Measurements from ENCODE around the gene SULT4A1. TPM values are rescaled to one million over a fixed set of nuclear protein-coding genes. Genes with fewer than 3 reads are reported as not detected.
A peak's percentile ranks its signal among the peaks of the same experiment; 100 is the strongest.
"Not testable (repeated sequence)": the region's sequence is repeated elsewhere in the genome, so short reads cannot be mapped to it uniquely, and the experiment has no call there.

SULT4A1 gene
- polyA plus RNA-seq, 1 of the 3 experiments (the other 2 are of a cell fraction) = 3.9 TPM

DNA sequence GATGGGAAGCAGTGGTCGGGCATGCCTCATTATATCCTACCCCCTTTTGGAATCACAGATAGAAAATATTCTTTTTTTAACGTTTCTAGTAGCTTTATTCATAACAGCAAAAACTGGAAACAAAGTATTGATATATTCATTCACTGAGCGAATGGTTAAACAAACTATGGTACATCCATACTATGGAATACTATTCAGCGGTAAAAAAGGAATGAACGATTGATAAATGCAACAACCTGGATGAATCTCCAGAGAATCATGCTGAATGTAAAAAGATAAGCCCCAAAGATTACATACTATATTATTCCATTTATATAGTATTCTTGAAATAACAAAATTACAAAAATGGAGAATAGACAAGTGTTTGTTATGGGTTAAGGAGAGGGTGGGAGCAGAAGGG, 7.5 kb upstream of the SULT4A1 start (continued):
- TF ChIP-seq CTCF (IDR thresholded peaks at IDR 0.05) = no peak

GRCh38 chr22:43869001-43869400, 6.7 kb upstream of the SULT4A1 start:
- CTCF ChIA-PET = interaction anchor here (1.8 kb wide), 1 partner anchor 16 kb away, joined by 9 read pairs; no protein-coding TSS in a partner anchor
- H3K9ac ChIP-seq; H3K79me2 ChIP-seq (ENCODE audit: insufficient read depth); H3K27me3 ChIP-seq (ENCODE audit: insufficient read depth); H3K4me3 ChIP-seq (ENCODE audit: low read depth in 2 of 2, low read length in 1 of 2); DNase-seq; H3K4me2 ChIP-seq; H3K9me3 ChIP-seq; H3K4me1 ChIP-seq (ENCODE audit: control insufficient read depth in 1 of 2, insufficient read depth in 2 of 2, low read depth in 1 of 2, low read length in 1 of 2); H3K9me2 ChIP-seq; POLR2A ChIA-PET; H3F3A ChIP-seq (replicated peaks; ENCODE audit: insufficient read depth); H3K27ac ChIP-seq (ENCODE audit: low read depth in 2 of 2, low read length in 1 of 2); H4K20me1 ChIP-seq (ENCODE audit: insufficient read depth); H2AFZ ChIP-seq (ENCODE audit: low read depth); H3K36me3 ChIP-seq (replicated peaks in 1 of 2; ENCODE audit: control insufficient read depth in 1 of 2, insufficient read depth in 2 of 2, low read length in 1 of 2): not testable (repeated sequence)
- WGBS (ENCODE audit: low lambda C conversion rate) = 17% methylated on average over 4 of the region's 4 CpGs

DNA sequence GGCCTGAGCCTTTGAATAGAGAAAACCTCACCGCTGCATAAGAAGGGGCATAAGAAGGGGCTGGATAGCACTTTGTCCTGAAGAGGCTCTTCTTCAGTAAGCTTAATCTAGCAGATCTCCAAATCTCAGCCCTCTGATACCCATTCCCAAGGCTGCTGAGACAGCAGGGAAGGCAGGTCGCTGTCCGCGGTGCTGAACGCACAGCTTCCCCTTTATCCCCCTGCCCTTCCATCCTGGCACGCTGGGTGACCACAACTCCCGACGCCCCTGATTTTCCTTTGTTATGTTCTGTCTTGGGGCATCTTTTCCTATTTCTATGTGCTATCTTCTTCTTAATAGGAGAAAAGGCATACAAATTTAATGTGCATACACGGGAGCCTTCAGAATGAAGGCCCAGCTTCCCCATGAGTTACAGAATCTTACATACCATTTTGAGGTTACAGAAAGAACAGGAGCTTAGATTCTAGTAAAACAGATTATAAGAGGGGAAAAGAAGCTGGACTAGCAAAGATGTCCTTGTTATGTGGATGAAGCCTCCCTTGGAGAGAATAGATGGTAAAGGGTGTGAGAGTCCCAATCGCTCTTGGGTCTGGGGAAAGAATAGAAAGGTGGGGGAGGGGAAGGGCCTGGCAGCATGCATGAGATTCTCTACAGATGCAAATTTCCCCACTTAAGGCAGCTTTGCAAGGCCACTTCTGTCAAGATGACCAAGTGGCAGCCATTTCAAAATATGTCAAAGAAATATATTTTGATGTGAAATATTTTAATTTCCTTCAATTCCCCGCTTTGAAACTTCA, 5.7 kb upstream of the SULT4A1 start:
- H3K9ac ChIP-seq = no peak overlapping the region
- H3K4me2 ChIP-seq = no peak overlapping the region
- POLR2A ChIA-PET = no interaction called here
- H3K9me2 ChIP-seq = no peaks in the 10 kb centered on the region
- no peak overlapping the region for H3K4me3 ChIP-seq (ENCODE audit: low read depth in 2 of 2, low read length in 1 of 2)
- no peaks in the 10 kb centered on the region for H3K9me3 ChIP-seq
- no peak overlapping the region for H3K27ac ChIP-seq (ENCODE audit: low read depth in 2 of 2, low read length in 1 of 2)
- H3K36me3 ChIP-seq (replicated peaks in 1 of 2; ENCODE audit: control insufficient read depth in 1 of 2, insufficient read depth in 2 of 2, low read length in 1 of 2) = no peaks in the 10 kb centered on the region
- H2AFZ ChIP-seq (ENCODE audit: low read depth) = no peak overlapping the region
- DNase-seq = no peak
- H3F3A ChIP-seq (replicated peaks; ENCODE audit: insufficient read depth) = no peaks in the 10 kb centered on the region
- CTCF ChIA-PET = interaction anchor here (1.3 to 1.8 kb wide), 2 partner anchors 15 to 17 kb away, joined by 7 to 9 read pairs; no protein-coding TSS in a partner anchor
- H3K4me1 ChIP-seq (ENCODE audit: control insufficient read depth in 1 of 2, insufficient read depth in 2 of 2, low read depth in 1 of 2, low read length in 1 of 2) = no peaks in the 10 kb centered on the region
- WGBS (ENCODE audit: low lambda C conversion rate) = 65% methylated on average over 8 of the region's 11 CpGs
- TF ChIP-seq TCF12 (IDR thresholded peaks at IDR 0.05) = no peak
- TF ChIP-seq TEAD4 (IDR thresholded peaks at IDR 0.05; ENCODE audit: borderline replicate concordance, insufficient read depth) = no peak
- TF ChIP-seq SIN3A (IDR thresholded peaks at IDR 0.05; ENCODE audit: borderline replicate concordance, low read depth, low read length) = no peak
- TF ChIP-seq CHD2 (IDR thresholded peaks at IDR 0.05; ENCODE audit: low read length, partially characterized antibody) = no peak
- TF ChIP-seq IRF3 (IDR thresholded peaks at IDR 0.05; ENCODE audit: low read depth, low read length) = no peak
- no peak for TF ChIP-seq EP300 (IDR thresholded peaks at IDR 0.05; ENCODE audit: borderline replicate concordance in 1 of 2, low read depth in 1 of 2, low read length in 1 of 2)
- no peak for TF ChIP-seq JUND (IDR thresholded peaks at IDR 0.05)
- TF ChIP-seq, protein P1, sequence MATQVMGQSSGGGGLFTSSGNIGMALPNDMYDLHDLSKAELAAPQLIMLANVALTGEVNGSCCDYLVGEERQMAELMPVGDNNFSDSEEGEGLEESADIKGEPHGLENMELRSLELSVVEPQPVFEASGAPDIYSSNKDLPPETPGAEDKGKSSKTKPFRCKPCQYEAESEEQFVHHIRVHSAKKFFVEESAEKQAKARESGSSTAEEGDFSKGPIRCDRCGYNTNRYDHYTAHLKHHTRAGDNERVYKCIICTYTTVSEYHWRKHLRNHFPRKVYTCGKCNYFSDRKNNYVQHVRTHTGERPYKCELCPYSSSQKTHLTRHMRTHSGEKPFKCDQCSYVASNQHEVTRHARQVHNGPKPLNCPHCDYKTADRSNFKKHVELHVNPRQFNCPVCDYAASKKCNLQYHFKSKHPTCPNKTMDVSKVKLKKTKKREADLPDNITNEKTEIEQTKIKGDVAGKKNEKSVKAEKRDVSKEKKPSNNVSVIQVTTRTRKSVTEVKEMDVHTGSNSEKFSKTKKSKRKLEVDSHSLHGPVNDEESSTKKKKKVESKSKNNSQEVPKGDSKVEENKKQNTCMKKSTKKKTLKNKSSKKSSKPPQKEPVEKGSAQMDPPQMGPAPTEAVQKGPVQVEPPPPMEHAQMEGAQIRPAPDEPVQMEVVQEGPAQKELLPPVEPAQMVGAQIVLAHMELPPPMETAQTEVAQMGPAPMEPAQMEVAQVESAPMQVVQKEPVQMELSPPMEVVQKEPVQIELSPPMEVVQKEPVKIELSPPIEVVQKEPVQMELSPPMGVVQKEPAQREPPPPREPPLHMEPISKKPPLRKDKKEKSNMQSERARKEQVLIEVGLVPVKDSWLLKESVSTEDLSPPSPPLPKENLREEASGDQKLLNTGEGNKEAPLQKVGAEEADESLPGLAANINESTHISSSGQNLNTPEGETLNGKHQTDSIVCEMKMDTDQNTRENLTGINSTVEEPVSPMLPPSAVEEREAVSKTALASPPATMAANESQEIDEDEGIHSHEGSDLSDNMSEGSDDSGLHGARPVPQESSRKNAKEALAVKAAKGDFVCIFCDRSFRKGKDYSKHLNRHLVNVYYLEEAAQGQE (IDR thresholded peaks at IDR 0.05; ENCODE audit: low read depth, low read length) = peak; percentile 94
- no peaks in the 10 kb centered on the region for H4K20me1 ChIP-seq (ENCODE audit: insufficient read depth)
- H3K27me3 ChIP-seq (ENCODE audit: insufficient read depth) = no peaks in the 10 kb centered on the region
- no peaks in the 10 kb centered on the region for H3K79me2 ChIP-seq (ENCODE audit: insufficient read depth)

All from SK-N-SH (cell line).